T-helper 2 cell (primary cell): ENCODE data around the gene MED25.

ENCODE experiments used
- DNase-seq, 5 experiments: peaks; one replicate each; pipeline versions ENCODE4 v3.0.0 to v3.0.0-alpha.2; 2012 to 2022

The MED25 gene

GRCh38 chr19:49859682-49860335 lies 41.7 kb downstream of the MED25 start:
- no peak for DNase-seq

GRCh38 chr19:49860336-49861102 lies 42.4 kb downstream of the MED25 start:
- no peak for DNase-seq

- no peak for DNase-seq
These were observed 43.0 kb downstream of the MED25 start for GRCh38 chr19:49861107-49861506.

GRCh38 chr19:49861541-49862378 lies 43.7 kb downstream of the MED25 start:
- no peak for DNase-seq

- peak in 1 of 5 experiments; percentile 51 for DNase-seq
These were observed 44.5 kb downstream of the MED25 start for GRCh38 chr19:49862391-49863253.

GRCh38 chr19:49863254-49863934 lies 45.3 kb downstream of the MED25 start:
- DNase-seq = no peak

GRCh38 chr19:49863935-49864320 lies 45.8 kb downstream of the MED25 start:
- no peak for DNase-seq

GRCh38 chr19:49864890-49865289 lies 46.8 kb downstream of the MED25 start:
- DNase-seq = no peak

- peak; percentile 62 to 95 (median 83) for DNase-seq
These were observed 49.1 kb downstream of the MED25 start, which contains the start of gene PNKP for GRCh38 chr19:49866933-49867782. Gene PNKP (minus strand): TSS chr19:49867576. CDS start chr19:49867204, 372 bp downstream.

- no peak for DNase-seq
These were observed 51.0 kb downstream of the MED25 start for GRCh38 chr19:49869009-49869483.

GRCh38 chr19:49869484-49870308 lies 51.6 kb downstream of the MED25 start:
- DNase-seq = peak; percentile 78 to 99 (median 87)

- no peak for DNase-seq
These were observed 52.3 kb downstream of the MED25 start for GRCh38 chr19:49870309-49870901.

GRCh38 chr19:49871349-49871985 lies 53.4 kb downstream of the MED25 start:
- DNase-seq = no peak

- no peak for DNase-seq
These were observed 54.4 kb downstream of the MED25 start for GRCh38 chr19:49872245-49873128.

GRCh38 chr19:49873129-49873521 lies 55.0 kb downstream of the MED25 start:
- no peak for DNase-seq

GRCh38 chr19:49873834-49874233 lies 55.7 kb downstream of the MED25 start:
- no peak for DNase-seq

- no peak for DNase-seq
These were observed 56.5 kb downstream of the MED25 start for GRCh38 chr19:49874503-49875157.
